NT2/D1 (cell line): Measurements from ENCODE around the gene TRAPPC1.

Experiments
- SUZ12 ChIP-seq: IDR thresholded peaks from 2 replicates; pipeline ENCODE4 v1.6.1; 2011; ENCODE audit not compliant: insufficient read length, insufficient read depth; ENCODE audit errors: extremely low read depth
- YY1 ChIP-seq: IDR thresholded peaks from 2 replicates; pipeline ENCODE4 v1.6.1; 2011; ENCODE audit not compliant: insufficient read length, insufficient read depth
- ZNF274 ChIP-seq: IDR thresholded peaks from 2 replicates; pipeline ENCODE4 v1.6.1; 2011; ENCODE audit warnings: mild to moderate bottlenecking, low read depth, low read length

DNA sequence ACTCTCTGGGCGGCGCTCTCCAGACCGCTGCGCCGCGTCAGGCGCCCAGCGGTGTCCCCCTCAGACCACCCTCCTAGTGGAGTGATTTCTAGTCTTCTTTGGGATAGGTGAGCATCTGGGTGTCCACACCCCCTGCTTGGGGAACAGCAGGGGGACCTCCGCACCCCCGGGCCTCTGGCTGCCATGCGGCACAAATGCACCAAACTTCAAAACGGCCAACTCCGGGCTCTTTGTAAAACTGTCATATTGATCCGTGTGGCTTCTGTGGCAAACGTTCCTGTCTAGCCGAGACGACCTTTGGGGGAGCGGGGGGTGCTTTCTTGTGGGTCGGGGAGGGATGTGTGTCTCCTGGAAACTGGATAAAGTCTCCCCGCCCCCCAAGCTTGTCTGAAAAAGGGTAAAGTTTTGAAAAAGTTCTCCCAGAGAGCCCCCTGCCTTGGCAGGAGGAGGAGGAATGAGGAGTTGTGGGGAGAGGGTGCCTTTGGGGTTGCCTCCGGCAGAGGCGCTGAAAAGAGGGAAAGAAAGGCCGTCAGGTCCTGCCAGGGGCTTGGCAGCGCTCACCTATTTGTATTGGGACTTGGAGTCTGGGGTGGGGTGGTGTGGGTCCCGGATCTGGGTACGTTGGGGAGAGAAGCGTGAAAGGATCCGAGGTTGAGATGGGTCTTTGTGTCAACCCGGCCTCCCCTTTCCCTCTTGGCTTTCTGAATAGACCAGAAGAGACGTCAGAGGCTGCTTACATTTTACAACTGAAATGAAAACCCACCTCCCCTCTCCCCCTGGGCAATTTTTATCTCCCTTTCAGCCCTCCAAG, 45.3 kb downstream of the TRAPPC1 start:
- TF ChIP-seq SUZ12 (no peak), ZNF274 (no peak), YY1 (no peak)
